Liver (tissue), 9 donors: ENCODE data around the gene MAMDC4. TPM values are rescaled to one million over a fixed set of nuclear protein-coding genes. Genes with fewer than 3 reads are reported as not detected.
"Not testable (repeated sequence)": the region's sequence is repeated elsewhere in the genome, so short reads cannot be mapped to it uniquely, and the experiment has no call there.

Experiments
- DNase-seq: peaks from one replicate; pipeline ENCODE4 v3.0.0-alpha.2; 2017; ENCODE audit warnings: low spot score
- H3K27ac ChIP-seq, 2 donors: one replicate each; pipeline ENCODE4 v1.7.0; 2013; ENCODE audit warnings: inconsistent platforms in 2 of 2, low read length in 2 of 2, control low read depth in 1 of 2, low read depth in 1 of 2, mild to moderate bottlenecking in 1 of 2
- H3K27me3 ChIP-seq, 4 donors: one replicate each; pipeline versions ENCODE4 v1.6.1 to v1.7.0; 2013; ENCODE audit warnings: low read length in 3 of 4, inconsistent platforms in 1 of 4, mild to moderate bottlenecking in 1 of 4, moderate library complexity in 1 of 4; ENCODE audit not compliant: control insufficient read depth in 4 of 4, insufficient read depth in 4 of 4
- H3K36me3 ChIP-seq, 4 donors: one replicate each; pipeline versions ENCODE4 v1.6.1 to v1.7.0; 2013; ENCODE audit warnings: low read length in 3 of 4, mild to moderate bottlenecking in 3 of 4, low read depth in 1 of 4, moderate library complexity in 1 of 4; ENCODE audit not compliant: control insufficient read depth in 4 of 4, insufficient read depth in 3 of 4
- H3K4me1 ChIP-seq, 4 donors: one replicate each; pipeline versions ENCODE4 v1.6.1 to v1.7.0; 2013; ENCODE audit warnings: low read length in 3 of 4, mild to moderate bottlenecking in 3 of 4, moderate library complexity in 1 of 4; ENCODE audit not compliant: control insufficient read depth in 4 of 4, insufficient read depth in 4 of 4
- H3K4me3 ChIP-seq, 3 donors: one replicate each; pipeline versions ENCODE4 v1.6.1 to v1.7.0; 2013; ENCODE audit warnings: low read length in 3 of 3, control low read depth in 1 of 3, low read depth in 1 of 3, mild to moderate bottlenecking in 1 of 3
- H3K9ac ChIP-seq, 2 donors: one replicate each; pipeline ENCODE4 v1.7.0; 2013; ENCODE audit warnings: low read length in 2 of 2, mild to moderate bottlenecking in 2 of 2, moderate library complexity in 2 of 2, control low read depth in 1 of 2, low read depth in 1 of 2
- H3K9me3 ChIP-seq, 4 donors: one replicate each; pipeline versions ENCODE4 v1.6.1 to v1.7.0; 2013; ENCODE audit warnings: low read length in 3 of 4; ENCODE audit not compliant: control insufficient read depth in 4 of 4
- EGR1 ChIP-seq, 2 donors: IDR thresholded peaks; 2 replicates each; pipeline ENCODE4 v1.6.1; 2016 to 2018; ENCODE audit warnings: antibody characterized with exemption in 2 of 2, low read depth in 2 of 2
- FOXA2 ChIP-seq: IDR thresholded peaks from 2 replicates; pipeline ENCODE4 v1.6.1; 2016; ENCODE audit warnings: antibody characterized with exemption
- GABPA ChIP-seq, 2 donors: IDR thresholded peaks in 1 of 2; conservative IDR thresholded peaks in 1 of 2; 2 replicates each; pipeline ENCODE4 v1.6.1; 2016; ENCODE audit warnings: antibody characterized with exemption in 2 of 2, mild to moderate bottlenecking in 1 of 2, moderate library complexity in 1 of 2
- HNF4A ChIP-seq, 2 donors: conservative IDR thresholded peaks; 2 replicates each; pipeline ENCODE4 v1.6.1; 2016; ENCODE audit warnings: antibody characterized with exemption in 2 of 2, mild to moderate bottlenecking in 2 of 2
- JUND ChIP-seq, 2 donors: IDR thresholded peaks; 2 replicates each; pipeline ENCODE4 v1.6.1; 2016; ENCODE audit warnings: antibody characterized with exemption in 2 of 2
- NR2F2 ChIP-seq: IDR thresholded peaks from 2 replicates; pipeline ENCODE4 v1.6.1; 2016; ENCODE audit warnings: antibody characterized with exemption
- RAD21 ChIP-seq, 2 donors: IDR thresholded peaks; 2 replicates each; pipeline ENCODE4 v1.6.1; 2016; ENCODE audit warnings: antibody characterized with exemption in 2 of 2, mild to moderate bottlenecking in 2 of 2
- SP1 ChIP-seq: IDR thresholded peaks from 2 replicates; pipeline ENCODE4 v1.6.1; 2018; ENCODE audit warnings: antibody characterized with exemption, mild to moderate bottlenecking
- TAF1 ChIP-seq: conservative IDR thresholded peaks from 2 replicates; pipeline ENCODE4 v1.6.1; 2016; ENCODE audit warnings: antibody characterized with exemption, mild to moderate bottlenecking
- WGBS: extraction: QIAGEN DNeasy Blood & Tissue Kit; methylation state at CpG from one replicate; pipeline ENCODE4 v1.1.7; 2013; 5-methylcytosine and 5-hydroxymethylcytosine counted together
- polyA plus RNA-seq, 2 donors: library from polyadenylated mRNA; stranded (reverse) in 1 of 2; unstranded in 1 of 2; fragments of 200-250 nt in 1 of 2; fragments of >200 nt in 1 of 2; fragmentation: Nextera tagmentation in 1 of 2; extraction: Ambion mirVana in 1 of 2; gene quantifications; one replicate each; pipeline versions ENCODE4 v1.2.1 to v1.2.3, GENCODE V29; 2013 to 2015
- total RNA-seq, 2 donors: library from RNA; depleted of rRNA; stranded (reverse); fragments of >200 nt; gene quantifications; one replicate each; pipeline ENCODE4 v1.2.3, GENCODE V29; 2014
- TF ChIP-seq, protein P1 (sequence below): IDR thresholded peaks from 2 replicates; pipeline ENCODE4 v1.6.1; 2016; ENCODE audit warnings: antibody characterized with exemption, mild to moderate bottlenecking
- TF ChIP-seq, protein P2 (sequence below): fragments of 150-350 bp; IDR thresholded peaks from 2 replicates; pipeline ENCODE4 v1.5.1; 2017; ENCODE audit warnings: improper control_type of control experiment, low read depth, low read length; ENCODE audit not compliant: missing input control
- TF ChIP-seq, protein P3 (sequence below): IDR thresholded peaks from 2 replicates; pipeline ENCODE4 v1.6.1; 2016; ENCODE audit warnings: antibody characterized with exemption
- TF ChIP-seq, protein P4 (sequence below): IDR thresholded peaks from 2 replicates; pipeline ENCODE4 v1.6.1; 2016; ENCODE audit warnings: antibody characterized with exemption
- donor health status: healthy.
- donor health status: healthy.
- donor health status: healthy.
- donor health status: healthy.
- donor health status: healthy.

The MAMDC4 gene
- total and polyA plus RNA-seq, 4 donors, result 2.4 to 8.1 (median 3.9) TPM

DNA sequence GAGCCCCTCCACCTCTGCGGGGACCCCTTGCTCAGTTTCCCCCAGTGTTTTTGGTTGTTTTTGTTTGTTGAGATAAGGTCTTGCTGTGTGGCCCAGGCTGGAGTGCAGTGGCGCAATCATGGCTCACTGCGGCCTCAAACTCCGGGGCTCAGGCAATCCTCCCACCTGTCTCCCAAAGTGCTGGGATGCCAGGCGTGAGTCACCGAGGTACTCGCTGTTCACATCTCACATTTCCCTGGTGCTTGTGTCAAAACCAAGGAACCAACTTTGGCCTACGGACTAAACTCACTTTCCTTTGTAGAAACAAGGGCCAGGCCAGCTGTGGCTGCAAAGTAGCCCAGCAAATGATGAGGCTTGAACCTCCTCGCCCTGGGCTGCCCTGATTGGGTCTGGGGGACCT, 19.6 kb upstream of the MAMDC4 start:
- no peaks in the 10 kb centered on the region for H3K27me3 ChIP-seq
- 93% methylated on average over 9 of the region's 9 CpGs for WGBS
- H3K36me3 ChIP-seq, result peaks cover 12 to 42% (median 20%) of the 10 kb centered on the region in 4 donors
- H3K9ac ChIP-seq, result no peak overlapping the region
- no peak overlapping the region for H3K4me3 ChIP-seq
- DNase-seq, result no peak
- no peaks in the 10 kb centered on the region for H3K9me3 ChIP-seq
- TF ChIP-seq, protein P1, sequence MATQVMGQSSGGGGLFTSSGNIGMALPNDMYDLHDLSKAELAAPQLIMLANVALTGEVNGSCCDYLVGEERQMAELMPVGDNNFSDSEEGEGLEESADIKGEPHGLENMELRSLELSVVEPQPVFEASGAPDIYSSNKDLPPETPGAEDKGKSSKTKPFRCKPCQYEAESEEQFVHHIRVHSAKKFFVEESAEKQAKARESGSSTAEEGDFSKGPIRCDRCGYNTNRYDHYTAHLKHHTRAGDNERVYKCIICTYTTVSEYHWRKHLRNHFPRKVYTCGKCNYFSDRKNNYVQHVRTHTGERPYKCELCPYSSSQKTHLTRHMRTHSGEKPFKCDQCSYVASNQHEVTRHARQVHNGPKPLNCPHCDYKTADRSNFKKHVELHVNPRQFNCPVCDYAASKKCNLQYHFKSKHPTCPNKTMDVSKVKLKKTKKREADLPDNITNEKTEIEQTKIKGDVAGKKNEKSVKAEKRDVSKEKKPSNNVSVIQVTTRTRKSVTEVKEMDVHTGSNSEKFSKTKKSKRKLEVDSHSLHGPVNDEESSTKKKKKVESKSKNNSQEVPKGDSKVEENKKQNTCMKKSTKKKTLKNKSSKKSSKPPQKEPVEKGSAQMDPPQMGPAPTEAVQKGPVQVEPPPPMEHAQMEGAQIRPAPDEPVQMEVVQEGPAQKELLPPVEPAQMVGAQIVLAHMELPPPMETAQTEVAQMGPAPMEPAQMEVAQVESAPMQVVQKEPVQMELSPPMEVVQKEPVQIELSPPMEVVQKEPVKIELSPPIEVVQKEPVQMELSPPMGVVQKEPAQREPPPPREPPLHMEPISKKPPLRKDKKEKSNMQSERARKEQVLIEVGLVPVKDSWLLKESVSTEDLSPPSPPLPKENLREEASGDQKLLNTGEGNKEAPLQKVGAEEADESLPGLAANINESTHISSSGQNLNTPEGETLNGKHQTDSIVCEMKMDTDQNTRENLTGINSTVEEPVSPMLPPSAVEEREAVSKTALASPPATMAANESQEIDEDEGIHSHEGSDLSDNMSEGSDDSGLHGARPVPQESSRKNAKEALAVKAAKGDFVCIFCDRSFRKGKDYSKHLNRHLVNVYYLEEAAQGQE, result no peak
- TF ChIP-seq, protein P2, sequence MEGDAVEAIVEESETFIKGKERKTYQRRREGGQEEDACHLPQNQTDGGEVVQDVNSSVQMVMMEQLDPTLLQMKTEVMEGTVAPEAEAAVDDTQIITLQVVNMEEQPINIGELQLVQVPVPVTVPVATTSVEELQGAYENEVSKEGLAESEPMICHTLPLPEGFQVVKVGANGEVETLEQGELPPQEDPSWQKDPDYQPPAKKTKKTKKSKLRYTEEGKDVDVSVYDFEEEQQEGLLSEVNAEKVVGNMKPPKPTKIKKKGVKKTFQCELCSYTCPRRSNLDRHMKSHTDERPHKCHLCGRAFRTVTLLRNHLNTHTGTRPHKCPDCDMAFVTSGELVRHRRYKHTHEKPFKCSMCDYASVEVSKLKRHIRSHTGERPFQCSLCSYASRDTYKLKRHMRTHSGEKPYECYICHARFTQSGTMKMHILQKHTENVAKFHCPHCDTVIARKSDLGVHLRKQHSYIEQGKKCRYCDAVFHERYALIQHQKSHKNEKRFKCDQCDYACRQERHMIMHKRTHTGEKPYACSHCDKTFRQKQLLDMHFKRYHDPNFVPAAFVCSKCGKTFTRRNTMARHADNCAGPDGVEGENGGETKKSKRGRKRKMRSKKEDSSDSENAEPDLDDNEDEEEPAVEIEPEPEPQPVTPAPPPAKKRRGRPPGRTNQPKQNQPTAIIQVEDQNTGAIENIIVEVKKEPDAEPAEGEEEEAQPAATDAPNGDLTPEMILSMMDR, result no peak
- TF ChIP-seq, protein P3, sequence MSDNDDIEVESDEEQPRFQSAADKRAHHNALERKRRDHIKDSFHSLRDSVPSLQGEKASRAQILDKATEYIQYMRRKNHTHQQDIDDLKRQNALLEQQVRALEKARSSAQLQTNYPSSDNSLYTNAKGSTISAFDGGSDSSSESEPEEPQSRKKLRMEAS, result no peak
- no peak for TF ChIP-seq GABPA (IDR thresholded peaks at IDR 0.05 in 1 of 2, conservative IDR thresholded peaks at IDR 0.05 in 1 of 2)
- TF ChIP-seq JUND (IDR thresholded peaks at IDR 0.05), result no peak
- no peak for TF ChIP-seq SP1
- no peak for TF ChIP-seq HNF4A (conservative IDR thresholded peaks at IDR 0.05)
- TF ChIP-seq, protein P4, sequence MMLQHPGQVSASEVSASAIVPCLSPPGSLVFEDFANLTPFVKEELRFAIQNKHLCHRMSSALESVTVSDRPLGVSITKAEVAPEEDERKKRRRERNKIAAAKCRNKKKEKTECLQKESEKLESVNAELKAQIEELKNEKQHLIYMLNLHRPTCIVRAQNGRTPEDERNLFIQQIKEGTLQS, result no peak
- TF ChIP-seq EGR1 (IDR thresholded peaks at IDR 0.05; ENCODE audit: low read depth in 2 of 2), result no peak
- TF ChIP-seq FOXA2, result no peak
- TF ChIP-seq TAF1, result no peak
- no peak for TF ChIP-seq RAD21 (IDR thresholded peaks at IDR 0.05)
- no peak for TF ChIP-seq NR2F2
- H3K27ac ChIP-seq, result no peak overlapping the region
- H3K4me1 ChIP-seq, result no peaks in the 10 kb centered on the region

DNA sequence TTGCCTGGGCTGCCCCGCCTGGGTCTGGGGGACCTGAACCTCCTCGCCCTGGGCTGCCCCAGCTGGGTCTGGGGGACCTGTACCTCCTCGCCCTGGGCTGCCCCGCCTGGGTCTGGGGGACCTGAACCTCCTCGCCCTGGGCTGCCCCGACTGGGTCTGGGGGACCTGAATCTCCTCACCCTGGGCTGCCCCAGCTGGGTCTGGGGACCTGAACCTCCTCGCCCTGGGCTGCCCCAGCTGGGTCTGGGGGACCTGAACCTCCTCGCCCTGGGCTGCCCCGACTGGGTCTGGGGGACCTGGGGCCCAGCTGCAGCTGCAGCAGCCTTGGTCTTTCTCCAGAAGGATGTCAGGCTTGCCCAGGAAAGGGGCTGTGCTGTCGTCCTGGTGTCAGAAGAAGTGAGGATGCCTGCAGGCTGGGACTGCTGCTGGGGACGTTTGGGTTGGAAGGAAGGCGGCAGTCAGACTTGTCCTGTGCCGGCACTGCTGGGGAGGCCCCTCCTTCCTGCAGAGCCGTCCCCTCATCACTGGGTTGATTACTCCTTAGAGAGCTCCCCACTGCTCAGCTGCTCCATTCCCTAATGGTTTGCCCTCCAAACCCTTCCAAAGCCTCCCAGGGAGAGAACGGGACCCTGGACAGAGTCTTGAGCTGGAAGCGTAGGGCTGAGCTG, 18.6 kb upstream of the MAMDC4 start:
- not testable (repeated sequence) for H3K9me3 ChIP-seq, H3K4me1 ChIP-seq, H3K27me3 ChIP-seq, H3K9ac ChIP-seq, H3K4me3 ChIP-seq, DNase-seq, H3K27ac ChIP-seq
- H3K36me3 ChIP-seq, result peaks cover 12 to 39% (median 20%) of the 10 kb centered on the region in 4 donors
- 92% methylated on average over 16 of the region's 16 CpGs for WGBS
